GM21423 (cell line): Measurements from ENCODE around the gene FAM83D.
A peak's percentile ranks its signal among the peaks of the same experiment; 100 is the strongest.

ENCODE experiments used
- ATAC-seq: cut with Tn5 transposase; IDR thresholded peaks from one replicate; pipeline ENCODE4 v1.9.1; 2021; ENCODE audit warnings: mild to moderate bottlenecking, moderate library complexity; ENCODE audit not compliant: unreplicated experiment

The FAM83D gene

GRCh38 chr20:38894091-38894847, 31.9 kb upstream of the FAM83D start:
- no peak for ATAC-seq

GRCh38 chr20:38895098-38895949, 30.9 kb upstream of the FAM83D start:
- no peak for ATAC-seq

DNA sequence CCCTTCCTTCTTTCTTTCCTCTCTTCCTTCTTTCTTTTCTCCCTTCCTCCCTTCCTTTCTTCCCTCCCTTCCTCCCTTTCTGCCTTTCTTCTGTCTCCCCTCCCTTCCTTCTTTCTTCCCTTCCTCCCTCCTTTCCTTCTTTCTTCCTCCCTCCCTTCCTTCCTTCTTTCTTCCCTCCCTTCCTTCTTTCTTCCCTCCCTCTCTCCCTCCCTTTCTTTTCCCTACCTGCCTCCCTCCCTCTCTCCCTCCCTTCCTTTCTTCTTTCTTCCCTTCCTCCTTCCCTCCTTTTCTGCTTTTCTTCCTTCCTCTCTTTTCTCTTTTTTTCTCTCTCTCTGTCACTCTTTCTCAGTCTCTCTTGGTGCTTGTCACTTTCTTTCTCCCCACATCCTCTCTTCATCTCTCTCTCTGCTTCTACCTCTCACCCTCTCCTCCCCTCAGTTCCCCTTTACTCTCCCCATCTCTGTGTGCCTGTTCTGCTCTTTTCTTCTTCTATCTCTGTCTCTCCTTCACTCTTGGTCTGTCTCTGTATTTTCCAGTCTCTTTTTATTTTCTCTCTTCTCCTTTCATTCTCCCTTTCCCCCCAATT, 30.1 kb upstream of the FAM83D start:
- ATAC-seq: no peak

- no peak for ATAC-seq
Observed at GRCh38 chr20:38897267-38897666, 28.9 kb upstream of the FAM83D start.

DNA sequence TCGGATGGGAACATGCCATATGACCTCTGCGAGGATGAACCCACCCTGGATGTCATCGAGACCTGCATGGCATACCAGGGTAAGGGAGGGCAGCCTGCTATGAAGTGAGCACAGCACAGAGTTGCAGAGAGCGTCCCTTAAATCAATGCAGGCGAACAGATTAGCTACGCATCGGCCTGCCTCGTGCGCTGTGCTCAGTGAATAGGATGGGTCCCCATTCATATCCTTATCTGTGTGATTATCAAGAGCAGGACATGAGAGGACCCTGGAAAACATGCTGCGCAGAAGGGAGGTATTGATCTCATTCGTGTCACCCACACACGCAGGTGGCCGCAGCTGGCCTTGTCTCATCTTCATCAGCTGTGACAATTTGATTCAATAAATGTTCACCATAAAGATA, 25.6 kb upstream of the FAM83D start:
- ATAC-seq: no peak

DNA sequence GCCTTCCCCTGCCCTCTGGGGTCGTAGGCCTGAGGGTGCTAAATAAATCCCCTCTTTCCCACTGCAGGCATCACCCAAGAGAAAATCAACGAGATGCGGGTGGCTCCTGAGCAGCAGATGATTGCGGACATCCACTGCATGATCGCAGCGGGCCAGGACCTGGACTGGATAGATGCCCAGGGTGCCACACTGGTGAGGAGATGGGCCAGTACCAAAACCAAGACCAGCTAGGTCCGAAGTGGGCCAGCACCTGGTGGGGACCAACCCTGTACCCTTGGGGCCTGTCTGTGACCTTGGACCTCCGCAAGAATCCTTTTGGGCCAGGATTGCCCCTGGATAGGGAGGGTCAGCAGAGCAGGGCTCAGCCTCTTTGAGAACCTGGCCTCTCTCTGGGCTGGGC, 23.6 kb upstream of the FAM83D start:
- ATAC-seq: no peak

- no peak for ATAC-seq
Observed at GRCh38 chr20:38903335-38903734, 22.9 kb upstream of the FAM83D start.

DNA sequence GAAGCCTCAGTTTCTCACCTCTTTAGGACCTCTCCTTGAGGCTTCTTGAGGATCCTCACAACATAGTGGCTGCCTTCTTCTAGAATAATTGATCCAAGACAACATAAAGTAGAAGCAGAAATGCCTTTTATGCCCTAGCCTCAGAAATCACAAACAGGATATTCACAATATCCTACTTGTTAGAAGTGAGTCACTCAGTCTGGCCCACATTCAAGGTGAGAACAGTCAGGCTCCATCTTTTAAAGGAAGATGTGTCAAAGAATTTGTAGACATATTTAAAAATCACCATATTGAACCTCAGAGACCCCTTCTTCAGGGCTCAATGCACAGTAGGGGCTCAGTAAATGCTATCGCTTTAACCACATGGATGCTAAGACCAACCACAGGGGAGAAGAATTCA, 20.8 kb upstream of the FAM83D start:
- no peak for ATAC-seq

GRCh38 chr20:38907918-38908677, 18.1 kb upstream of the FAM83D start:
- ATAC-seq: no peak

DNA sequence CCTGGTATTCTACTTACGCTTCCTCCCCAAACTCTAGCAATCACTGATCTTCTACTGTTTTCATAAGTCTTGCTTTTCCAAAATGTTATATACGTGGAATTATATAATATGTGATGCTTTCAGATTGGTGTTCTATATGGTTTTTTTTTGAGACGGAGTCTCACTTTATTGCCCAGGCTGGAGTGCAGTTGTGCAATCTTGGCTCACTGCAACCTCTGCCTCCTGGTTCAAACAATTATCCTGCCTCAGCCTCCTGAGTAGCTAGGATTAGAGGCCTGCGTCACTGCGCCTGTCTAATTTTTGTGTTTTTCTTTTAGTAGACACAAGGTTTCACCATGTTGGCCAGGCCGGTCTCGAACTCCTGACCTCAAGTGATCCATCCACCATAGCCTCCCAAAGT, 10.9 kb upstream of the FAM83D start:
- ATAC-seq: no peak

DNA sequence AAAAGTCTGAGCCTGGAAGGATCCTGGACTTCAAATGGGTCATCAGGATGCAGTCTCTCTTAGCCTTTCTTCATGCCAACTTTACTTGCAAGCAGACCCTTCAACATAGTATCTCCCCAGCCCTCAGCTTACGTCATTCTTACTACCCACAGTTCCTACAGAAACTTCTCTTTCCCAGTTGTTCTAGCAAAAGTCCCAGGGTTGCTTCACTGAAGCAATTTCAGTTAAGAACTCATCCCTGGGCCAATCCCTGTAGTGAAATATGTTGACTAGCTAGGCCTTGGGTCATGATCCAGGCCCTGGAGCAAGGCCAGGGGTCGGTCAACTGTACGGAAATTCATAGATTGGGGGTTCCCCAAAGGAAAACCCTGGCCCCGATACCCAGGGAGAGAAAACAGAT, 8.6 kb upstream of the FAM83D start:
- ATAC-seq: no peak

- no peak for ATAC-seq
Observed at GRCh38 chr20:38918172-38918571, 8.0 kb upstream of the FAM83D start.

DNA sequence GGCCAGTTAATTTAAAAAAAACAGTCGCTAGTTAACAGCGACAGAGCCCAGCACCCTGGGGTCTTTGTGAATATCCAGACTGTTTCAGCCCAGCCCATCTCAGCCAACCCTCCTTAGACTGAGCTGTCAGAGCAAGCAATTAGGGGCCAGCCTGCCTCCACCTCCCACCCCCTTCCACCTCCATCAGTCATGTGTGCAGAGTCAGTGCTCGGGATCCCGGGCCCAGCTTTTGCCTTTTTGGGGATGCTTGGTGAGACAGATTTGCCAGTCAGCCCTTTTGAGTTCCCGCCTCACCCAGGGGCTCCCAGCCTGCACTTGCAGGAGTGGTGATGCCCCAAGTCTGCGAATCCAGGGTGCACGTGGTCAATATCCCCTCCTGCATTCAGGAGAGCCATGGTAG, 6.5 kb upstream of the FAM83D start:
- no peak for ATAC-seq

- ATAC-seq: no peak
Observed at GRCh38 chr20:38920411-38920810, 5.8 kb upstream of the FAM83D start.

DNA sequence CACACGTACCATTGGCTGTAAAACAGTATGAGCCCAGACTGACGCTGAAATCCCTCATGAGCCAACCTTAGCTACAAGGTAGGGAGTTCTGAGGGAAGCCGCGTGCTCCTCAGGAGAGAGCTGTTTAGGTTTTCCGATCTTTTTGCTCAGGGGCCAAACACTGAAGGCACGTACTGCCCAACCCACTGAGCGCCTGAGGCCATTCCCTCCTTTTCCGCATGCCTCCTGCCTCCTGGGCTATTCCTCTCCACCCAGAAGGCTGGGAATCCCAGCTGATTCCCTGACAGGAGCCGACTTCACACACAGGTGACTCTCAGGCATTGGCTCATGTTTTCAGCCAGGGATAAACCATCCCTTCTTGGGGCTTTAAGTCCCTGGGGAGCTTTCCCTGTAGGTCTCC, 5.4 kb upstream of the FAM83D start:
- ATAC-seq: no peak

DNA sequence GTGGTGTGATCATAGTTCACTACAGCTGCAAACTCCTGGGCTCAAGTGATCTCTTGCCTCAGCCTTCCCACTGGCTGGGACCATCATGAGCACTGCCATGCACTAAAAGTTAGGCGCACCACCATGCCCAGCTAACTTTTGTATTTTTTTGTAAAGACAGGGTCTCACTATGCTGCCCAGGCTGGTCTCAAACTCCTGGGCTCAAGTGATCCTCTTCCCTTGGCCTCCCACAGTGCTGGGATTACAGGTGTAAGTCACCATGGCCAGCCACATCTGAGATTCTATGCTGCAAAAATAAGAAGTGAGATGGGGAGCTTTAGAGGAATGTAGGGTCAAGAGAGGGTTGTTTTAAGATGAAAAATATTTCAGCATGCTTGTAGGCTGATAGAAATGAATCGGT, 1.5 kb upstream of the FAM83D start:
- no peak for ATAC-seq

DNA sequence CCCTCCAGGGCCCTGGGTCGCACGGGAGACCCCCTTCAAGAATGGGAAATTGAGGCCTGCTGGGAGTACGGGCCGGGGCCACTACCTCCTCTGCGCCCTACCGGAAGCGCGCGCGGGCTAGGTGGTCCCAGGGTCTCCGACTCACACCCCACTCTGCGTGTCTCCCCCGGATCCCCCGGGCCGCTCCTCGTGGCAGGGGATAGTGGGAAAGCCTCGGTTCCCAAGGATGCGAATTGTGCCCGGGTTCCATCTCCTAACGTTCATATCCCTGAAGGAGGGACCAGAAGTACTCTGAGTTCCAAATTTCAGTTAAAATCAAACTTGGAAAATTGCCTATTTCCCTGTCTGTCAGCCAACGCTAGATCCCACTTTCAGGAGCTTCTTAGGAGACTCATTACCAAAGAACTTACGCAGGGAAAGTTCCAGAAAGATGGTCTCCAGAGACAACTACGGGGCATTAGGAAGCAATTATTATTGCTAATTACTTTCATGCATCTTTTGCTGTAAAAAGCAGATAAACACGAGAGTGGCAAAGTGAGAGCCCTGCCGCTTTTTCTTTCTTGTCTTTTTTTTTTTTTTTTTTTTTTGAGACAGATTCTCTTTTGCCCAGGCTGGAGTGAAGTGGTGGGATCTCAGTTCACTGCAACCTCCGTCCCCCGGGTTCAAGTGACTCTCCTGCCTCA, 858 bp downstream of the FAM83D start:
- peak; percentile 2 for ATAC-seq

GRCh38 chr20:38927902-38928578, 1.8 kb downstream of the FAM83D start:
- no peak for ATAC-seq

GRCh38 chr20:38930242-38930569, 4.0 kb downstream of the FAM83D start:
- no peak for ATAC-seq

DNA sequence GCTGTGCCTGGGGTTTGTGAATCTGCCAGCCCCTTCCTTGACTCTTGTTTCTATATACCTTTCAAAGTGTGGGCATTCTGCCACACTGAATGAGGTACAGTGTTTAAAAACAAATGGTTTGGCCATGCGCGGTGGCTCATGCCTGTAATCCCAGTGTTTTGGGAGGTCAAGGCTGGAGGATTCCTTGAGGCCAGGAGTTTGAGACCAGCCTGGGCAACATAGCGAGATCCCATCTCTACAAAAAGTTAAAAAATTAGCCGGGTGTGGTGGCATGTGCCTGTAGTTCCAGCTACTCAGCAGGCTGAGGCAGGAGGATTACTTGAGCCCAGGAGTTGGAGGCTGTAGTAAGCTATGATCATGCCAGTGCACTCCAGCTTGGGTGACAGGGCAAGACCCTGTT, 5.8 kb downstream of the FAM83D start:
- ATAC-seq: no peak
